ENCODE results near the gene DNAAF8. TPM values are rescaled to one million over a fixed set of nuclear protein-coding genes. Genes with fewer than 3 reads are reported as not detected.

DNAAF8 gene
- total RNA-seq, 2 donors from 2014 or later, result 0.61 to 0.69 TPM

Other genes starting within 250 kb of the DNAAF8 start
- gene CDIP1, start 195.8 kb upstream of the DNAAF8 start, total RNA-seq, result 10 to 100 TPM; 13.1 to 18.4 TPM
- under 1 TPM in 1 of 2 donors, not detected in 1; 0.08 TPM for gene C16orf96, start 178.2 kb upstream of the DNAAF8 start, total RNA-seq
- 10 to 100 TPM; 19.4 to 20.2 TPM for gene UBALD1, start 119.6 kb upstream of the DNAAF8 start, total RNA-seq
- 10 to 100 TPM; 75.2 to 79.3 TPM for gene MGRN1, start 109.7 kb upstream of the DNAAF8 start, total RNA-seq
- gene NUDT16L1, start 41.0 kb upstream of the DNAAF8 start, total RNA-seq, result 10 to 100 TPM; 50.7 to 80.1 TPM
- 10 to 100 TPM; 10.1 to 23.2 TPM for gene ANKS3, start 266 bp upstream of the DNAAF8 start, total RNA-seq
- gene ZNF500, start 32.6 kb downstream of the DNAAF8 start, total RNA-seq, result 10 to 100 TPM; 12.3 to 16.1 TPM
- gene SEPTIN12, start 53.8 kb downstream of the DNAAF8 start, total RNA-seq, result not detected
- 100 to 1,000 TPM; 361 to 457 TPM for gene SMIM22, start 60.8 kb downstream of the DNAAF8 start, total RNA-seq
- gene ROGDI, start 68.1 kb downstream of the DNAAF8 start, total RNA-seq, result 10 to 100 TPM; 18.1 to 23.9 TPM
- gene GLYR1, start 112.8 kb downstream of the DNAAF8 start, total RNA-seq, result 100 to 1,000 TPM; 112 to 134 TPM
- gene UBN1, start 112.9 kb downstream of the DNAAF8 start, total RNA-seq, result 10 to 100 TPM; 34.7 to 41.7 TPM
- 10 to 100 TPM; 11.5 to 14.1 TPM for gene PPL, start 202.6 kb downstream of the DNAAF8 start, total RNA-seq
- gene SEC14L5, start 223.8 kb downstream of the DNAAF8 start, total RNA-seq, result 1 to 10 TPM in 1 of 2 donors, under 1 TPM in 1; 0.59 to 1.8 TPM

All from colonic mucosa (tissue), 2 donors.